ENCODE measurements around the gene P3R3URF.
"Not testable (repeated sequence)": the region's sequence is repeated elsewhere in the genome, so short reads cannot be mapped to it uniquely, and the experiment has no call there.

Gene P3R3URF

DNA sequence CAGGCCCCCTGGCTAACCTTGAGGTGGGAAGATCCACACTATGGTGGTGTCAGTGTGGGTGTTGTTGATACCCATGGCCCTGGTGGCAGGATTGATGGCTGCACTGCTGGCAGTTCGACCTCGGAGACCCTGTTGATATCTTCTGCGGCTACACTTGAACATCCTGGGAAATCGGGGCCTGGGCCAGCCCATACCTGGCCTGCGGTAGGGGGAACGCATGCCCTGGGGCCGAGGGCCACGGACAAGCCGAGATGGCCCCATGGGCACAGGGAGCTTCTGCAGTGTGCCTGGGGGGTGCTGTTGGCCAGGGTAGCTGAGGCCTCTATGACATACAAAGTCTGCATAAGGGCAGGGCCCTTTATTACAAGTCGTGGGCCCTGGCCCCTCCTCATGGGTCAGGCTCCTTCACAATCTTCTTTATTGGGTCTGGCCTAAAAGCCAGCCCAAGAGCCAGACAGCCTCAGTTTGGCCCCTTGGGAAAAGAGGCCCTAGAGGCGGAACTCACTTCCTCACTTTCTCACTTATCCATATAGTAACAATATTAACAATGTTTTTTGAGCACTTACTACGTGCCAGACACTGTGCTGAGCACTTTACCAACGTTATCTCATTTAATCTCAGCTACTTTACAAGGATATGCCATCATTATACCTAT is at the start of gene P3R3URF:
TSS of gene P3R3URF (minus strand) at position 278 of the 655 bp plus-strand sequence. CDS start at position 261, 17 bp downstream.
- DNase-seq, result no peak

- no peak for DNase-seq
Observed at GRCh38 chr1:46224966-46225365, 48.7 kb upstream of the P3R3URF start.

DNA sequence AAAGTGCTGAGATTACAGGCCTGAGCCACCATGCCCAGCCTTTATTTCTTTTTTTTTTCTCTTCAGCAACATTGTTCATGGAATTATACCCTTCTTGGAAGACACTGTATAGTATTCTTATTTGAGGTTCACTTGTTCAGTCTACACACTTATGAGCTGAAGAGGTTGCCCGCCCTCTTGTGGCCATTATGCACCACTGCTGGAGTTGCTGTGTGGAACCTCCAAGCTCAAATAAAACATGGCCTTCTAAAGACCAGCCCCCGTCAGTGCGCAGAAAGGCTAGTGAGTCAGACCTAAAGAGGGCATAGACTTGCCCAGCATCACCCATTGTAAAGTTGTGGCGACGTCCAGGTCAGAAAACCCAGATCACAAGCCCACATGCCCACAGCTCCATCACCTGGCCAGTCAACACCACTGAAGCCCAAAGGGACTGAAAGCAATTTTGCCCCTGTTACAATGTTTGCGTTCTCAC is 47.2 kb upstream of the P3R3URF start:
- DNase-seq, result peak; percentile 18

- DNase-seq, result not testable (repeated sequence)
Observed at GRCh38 chr1:46223055-46223454, 46.8 kb upstream of the P3R3URF start.

- no peak for DNase-seq
Observed at GRCh38 chr1:46221749-46222148, 45.5 kb upstream of the P3R3URF start.

- no peak for DNase-seq
Observed at GRCh38 chr1:46220808-46221207, 44.5 kb upstream of the P3R3URF start.

GRCh38 chr1:46219551-46220520 is 43.5 kb upstream of the P3R3URF start:
- no peak for DNase-seq

DNA sequence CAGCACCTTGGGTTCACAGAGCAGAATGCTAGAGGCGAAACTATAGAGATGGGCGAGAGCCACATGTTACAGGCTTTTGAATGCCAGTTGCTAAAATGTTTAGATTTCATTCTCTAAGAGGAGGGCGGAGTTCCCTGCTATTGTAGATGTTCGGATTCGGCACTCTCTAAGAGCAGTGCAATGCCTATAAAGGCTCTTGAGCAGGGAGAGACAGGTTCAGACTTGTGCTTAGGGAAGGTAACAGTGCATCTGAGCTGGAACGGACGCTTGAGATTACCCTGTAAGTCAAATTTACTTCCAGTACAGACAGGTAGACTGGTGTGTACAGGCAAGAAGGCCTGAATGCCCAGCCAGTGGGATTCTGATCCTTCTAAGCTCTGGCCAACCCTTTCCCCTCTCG is 42.2 kb upstream of the P3R3URF start:
- no peak for DNase-seq

DNA sequence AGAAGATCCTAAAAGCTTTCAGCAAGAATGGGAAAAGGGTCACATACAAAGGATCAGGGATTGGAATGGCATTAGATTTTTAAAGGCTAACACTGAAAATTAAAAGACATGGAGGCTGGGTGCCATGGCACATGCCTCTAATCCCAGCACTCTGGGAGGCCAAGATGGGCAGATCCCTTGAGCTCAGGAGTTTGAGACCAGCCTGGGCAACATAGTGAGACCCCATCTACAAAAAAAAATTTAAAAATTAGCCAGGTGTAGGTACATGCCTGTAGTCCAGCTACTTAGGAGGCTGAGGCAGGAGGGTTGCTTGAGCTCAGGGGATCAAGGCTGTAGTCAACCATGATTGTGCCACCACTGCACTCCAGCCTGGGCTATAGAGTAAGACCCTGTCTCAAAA is 39.2 kb upstream of the P3R3URF start:
- DNase-seq, result no peak

- no peak for DNase-seq
Observed at GRCh38 chr1:46211051-46211450, 34.8 kb upstream of the P3R3URF start.

DNA sequence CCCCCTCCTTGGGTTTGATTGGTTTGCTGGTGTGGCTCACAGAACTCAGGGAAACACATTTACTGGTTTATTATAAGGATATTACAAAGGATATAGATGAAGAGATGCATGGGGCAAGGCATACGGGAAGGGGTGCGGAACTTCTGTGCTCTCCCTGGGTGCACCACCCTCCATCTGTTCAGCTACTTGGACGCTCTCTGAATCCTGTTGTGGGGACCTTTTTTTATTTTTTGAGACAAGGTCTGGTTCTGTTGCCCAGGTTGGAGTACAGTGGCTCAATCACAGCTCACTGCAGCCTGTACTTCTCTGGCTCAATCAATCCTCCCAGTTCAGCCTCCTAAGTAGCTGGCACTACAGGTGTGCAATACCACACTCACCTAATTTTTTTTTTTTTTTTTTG is 34.3 kb upstream of the P3R3URF start:
- DNase-seq, result no peak

- DNase-seq, result no peak
Observed at GRCh38 chr1:46206399-46206798, 30.1 kb upstream of the P3R3URF start.

GRCh38 chr1:46205791-46206190 is 29.5 kb upstream of the P3R3URF start:
- DNase-seq, result no peak

GRCh38 chr1:46205141-46205540 is 28.9 kb upstream of the P3R3URF start:
- no peak for DNase-seq

GRCh38 chr1:46204406-46204742 is 28.1 kb upstream of the P3R3URF start:
- no peak for DNase-seq

DNA sequence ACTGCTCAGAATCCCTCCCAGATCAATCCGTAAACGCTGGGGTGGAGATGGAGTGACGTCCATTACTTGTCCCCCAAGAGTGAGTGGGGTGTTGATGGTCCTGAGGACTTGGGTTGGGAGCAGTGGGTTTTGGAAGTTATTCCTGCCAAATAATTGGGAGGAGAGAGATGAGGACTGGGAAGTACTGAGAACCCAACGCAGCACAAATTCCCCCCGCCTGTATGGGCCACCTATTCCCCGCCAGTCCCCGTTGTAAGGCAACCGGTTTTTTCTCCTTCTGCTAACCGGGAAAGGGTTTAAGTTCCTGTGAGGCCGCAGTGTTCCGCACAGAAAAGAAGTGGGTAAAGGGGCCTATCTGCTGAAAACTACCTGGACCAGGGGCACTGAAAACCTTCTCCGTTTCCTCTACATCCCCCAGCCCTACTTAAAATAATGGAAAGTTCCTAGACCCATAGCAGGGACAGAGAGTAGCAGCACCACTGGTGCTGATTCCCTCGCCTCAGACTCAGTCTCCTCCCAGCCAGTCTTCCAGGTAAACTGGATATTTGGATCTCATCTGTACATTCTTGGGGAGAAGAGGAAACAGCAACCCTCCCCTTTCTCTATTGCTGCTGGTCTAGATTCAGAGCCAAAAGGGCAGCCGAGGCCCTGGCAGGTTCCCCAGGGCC is 27.6 kb upstream of the P3R3URF start:
- no peak for DNase-seq

DNA sequence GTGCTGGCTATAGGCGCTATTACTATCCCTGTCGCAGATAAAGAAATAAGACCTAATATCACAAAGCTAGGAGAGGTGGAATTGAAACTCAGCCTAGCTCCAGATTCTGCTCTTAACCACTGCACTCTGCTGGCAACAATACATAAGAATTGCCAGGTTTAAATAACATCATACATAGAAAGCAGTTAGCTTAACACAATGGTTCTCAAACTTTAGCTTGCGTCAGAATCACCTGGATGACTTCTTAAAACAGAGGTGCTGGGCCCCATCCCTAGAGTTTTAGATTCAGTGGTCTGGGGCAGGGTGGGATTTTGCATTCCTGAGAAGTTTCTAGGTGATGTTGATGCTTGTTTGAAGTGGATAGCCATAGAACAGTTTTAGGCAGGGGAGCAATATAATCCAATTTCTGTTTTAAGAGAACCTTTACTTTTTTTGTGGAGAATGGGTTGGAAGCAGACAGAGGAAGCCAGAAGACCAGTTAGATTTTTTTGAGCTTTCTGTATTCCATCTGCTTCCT is 23.0 kb upstream of the P3R3URF start:
- no peak for DNase-seq

DNA sequence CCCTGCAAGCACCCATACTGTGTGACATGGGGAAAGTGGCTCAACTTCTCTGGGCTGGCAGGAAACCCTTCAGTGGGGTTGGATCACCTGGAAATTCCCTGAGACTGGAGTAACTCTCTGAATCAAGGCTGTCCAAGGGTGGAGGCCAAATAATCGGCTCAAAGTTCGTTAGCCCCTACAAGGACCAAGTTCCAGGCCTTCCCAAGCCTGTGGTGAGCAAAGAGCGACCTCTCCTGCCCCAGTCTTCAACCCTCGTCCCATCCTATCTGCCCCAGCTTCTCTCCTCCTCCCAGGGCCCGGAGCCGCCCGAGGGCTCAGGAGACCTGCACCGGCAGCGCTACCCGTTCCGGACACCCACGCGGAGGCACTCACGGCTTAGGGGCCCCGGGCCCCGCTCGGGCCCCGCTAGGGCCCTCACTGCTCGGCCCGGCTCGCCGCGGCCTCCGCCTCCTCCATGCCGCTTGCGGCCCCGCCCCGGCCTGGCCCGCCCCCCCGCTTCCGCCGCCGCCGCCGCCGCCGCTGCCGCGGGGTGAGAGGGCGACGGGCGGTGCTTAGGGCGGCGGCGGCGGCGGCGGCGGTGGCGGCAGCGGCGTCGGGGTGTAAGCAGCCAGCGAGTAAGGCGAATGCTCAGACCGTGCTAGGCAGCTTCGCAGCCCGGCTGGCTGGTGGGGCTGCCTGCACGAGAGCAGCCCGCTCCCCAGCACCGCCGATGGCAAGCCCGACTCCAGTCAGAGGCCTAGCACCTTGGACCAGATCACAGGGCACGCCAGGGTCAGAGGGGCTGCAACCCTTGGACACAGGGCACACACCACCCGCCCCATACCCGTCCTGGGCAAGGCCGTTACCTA is 21.9 kb upstream of the P3R3URF start, which contains the start of gene POMGNT1:
TSS of gene POMGNT1 (minus strand) at position 471 of the 848 bp plus-strand sequence. CDS start 613 bp downstream, outside the sequence.
- DNase-seq, result peak; percentile 26

GRCh38 chr1:46197560-46197963 is 21.3 kb upstream of the P3R3URF start:
- DNase-seq, result no peak

DNA sequence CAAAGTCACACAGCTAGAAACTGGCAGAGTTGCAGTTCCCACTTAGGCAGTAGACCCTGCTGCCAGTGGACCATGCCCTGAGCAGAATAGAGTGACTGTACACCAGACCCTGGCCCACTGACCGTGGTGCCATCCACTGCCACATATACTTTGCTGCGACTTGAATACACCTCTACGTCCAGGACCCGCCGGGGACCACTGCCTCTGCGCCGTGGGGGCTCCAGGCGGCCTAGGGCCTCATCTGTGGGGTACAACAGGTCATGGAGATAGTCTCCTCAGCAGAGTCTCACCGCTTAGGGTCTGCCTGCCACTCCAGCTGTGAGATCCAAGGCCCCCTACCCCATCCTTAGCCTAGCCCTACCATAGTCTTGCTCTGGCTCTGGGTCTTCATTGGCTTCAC is 20.3 kb upstream of the P3R3URF start:
- DNase-seq, result no peak

DNA sequence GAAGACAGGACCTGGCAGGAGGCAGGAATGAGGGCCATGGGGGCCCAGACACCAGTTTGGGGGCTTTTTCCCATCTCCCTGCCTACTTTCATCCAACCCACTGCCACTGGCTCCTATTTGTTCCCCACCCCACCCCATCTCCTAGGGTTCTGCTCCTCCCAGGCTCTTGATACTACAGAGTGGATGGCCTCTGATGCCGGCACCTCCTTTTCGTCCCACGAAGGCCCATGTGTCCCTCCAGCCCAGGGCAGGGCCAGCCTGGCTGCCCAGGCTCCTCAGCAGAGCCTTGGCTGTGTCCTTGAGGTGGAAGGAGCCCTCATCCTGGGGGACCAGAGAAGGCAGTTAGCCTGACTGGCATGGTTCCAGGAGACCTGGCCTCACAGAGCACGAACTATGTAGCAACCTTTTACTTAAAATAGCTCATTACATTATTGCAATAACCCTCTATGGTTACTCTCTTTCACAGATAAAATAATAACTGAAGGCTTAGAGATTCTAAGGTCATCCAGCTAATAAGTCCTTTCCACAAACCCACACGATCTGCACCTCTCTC is 18.4 kb upstream of the P3R3URF start:
- DNase-seq, result no peak
